HG02763 (cell line): ENCODE results near the gene NPEPPS.
A peak's percentile ranks its signal among the peaks of the same experiment; 100 is the strongest.
"Not testable (repeated sequence)": the region's sequence is repeated elsewhere in the genome, so short reads cannot be mapped to it uniquely, and the experiment has no call there.

ENCODE experiments used
- ATAC-seq: cut with Tn5 transposase; IDR thresholded peaks from one replicate; pipeline ENCODE4 v1.9.1; 2021; ENCODE audit warnings: mild to moderate bottlenecking, moderate library complexity; ENCODE audit not compliant: unreplicated experiment

Gene NPEPPS

GRCh38 chr17:47530557-47531232 lies at the start of gene NPEPPS:
TSS of gene NPEPPS (plus strand) at chr17:47531108. CDS start at chr17:47531301, 193 bp downstream.
- peak; percentile 84 for ATAC-seq

GRCh38 chr17:47491841-47492212 lies 39.1 kb upstream of the NPEPPS start:
- not testable (repeated sequence) for ATAC-seq

- ATAC-seq: not testable (repeated sequence)
These were observed 31.8 kb upstream of the NPEPPS start for GRCh38 chr17:47499074-47499473.

- not testable (repeated sequence) for ATAC-seq
These were observed 31.4 kb upstream of the NPEPPS start for GRCh38 chr17:47499494-47499893.

- not testable (repeated sequence) for ATAC-seq
These were observed 30.3 kb upstream of the NPEPPS start for GRCh38 chr17:47500620-47501019.

GRCh38 chr17:47502122-47502731 lies 28.7 kb upstream of the NPEPPS start:
- peak; percentile 57 for ATAC-seq

- not testable (repeated sequence) for ATAC-seq
These were observed 28.0 kb upstream of the NPEPPS start for GRCh38 chr17:47502776-47503455.

GRCh38 chr17:47511701-47512146 lies 19.2 kb upstream of the NPEPPS start:
- ATAC-seq: not testable (repeated sequence)

- ATAC-seq: not testable (repeated sequence)
These were observed 17.6 kb upstream of the NPEPPS start for GRCh38 chr17:47513301-47513700.

GRCh38 chr17:47518880-47519279 lies 12.0 kb upstream of the NPEPPS start:
- not testable (repeated sequence) for ATAC-seq

- not testable (repeated sequence) for ATAC-seq
These were observed 11.5 kb upstream of the NPEPPS start for GRCh38 chr17:47519365-47519764.

- not testable (repeated sequence) for ATAC-seq
These were observed 10.6 kb upstream of the NPEPPS start for GRCh38 chr17:47520279-47520678.

GRCh38 chr17:47521434-47521833 lies 9.5 kb upstream of the NPEPPS start:
- ATAC-seq: not testable (repeated sequence)

GRCh38 chr17:47522341-47522740 lies 8.6 kb upstream of the NPEPPS start:
- ATAC-seq: not testable (repeated sequence)

GRCh38 chr17:47531233-47531820 lies 419 bp downstream of the NPEPPS start:
- peak; percentile 28 for ATAC-seq

- not testable (repeated sequence) for ATAC-seq
These were observed 8.2 kb downstream of the NPEPPS start for GRCh38 chr17:47539085-47539484.

GRCh38 chr17:47541676-47542075 lies 10.8 kb downstream of the NPEPPS start:
- not testable (repeated sequence) for ATAC-seq

- ATAC-seq: not testable (repeated sequence)
These were observed 13.4 kb downstream of the NPEPPS start for GRCh38 chr17:47544327-47544726.

- ATAC-seq: not testable (repeated sequence)
These were observed 23.8 kb downstream of the NPEPPS start for GRCh38 chr17:47554733-47555132.

- ATAC-seq: not testable (repeated sequence)
These were observed 25.2 kb downstream of the NPEPPS start for GRCh38 chr17:47556108-47556507.

GRCh38 chr17:47560517-47561043 lies 29.7 kb downstream of the NPEPPS start:
- ATAC-seq: not testable (repeated sequence)
